GM12891 (cell line): Measurements from ENCODE around the gene FFAR1. TPM values are rescaled to one million over a fixed set of nuclear protein-coding genes. Genes with fewer than 3 reads are reported as not detected.

Experiments
- DNase-seq: peaks from one replicate; pipeline ENCODE4 v3.0.0; 2011; ENCODE audit warnings: low spot score; ENCODE audit not compliant: insufficient read length
- FAIRE-seq: peaks from 2 replicates; lab custom pipeline; 2011; peaks lifted over from hg19 to GRCh38; lab: Jason Lieb, UNC
- PAX5 ChIP-seq: IDR thresholded peaks from 2 replicates; pipeline ENCODE4 v1.6.1; 2011; ENCODE audit warnings: low read length, moderate library complexity, mild to moderate bottlenecking; ENCODE audit not compliant: insufficient read depth, severe bottlenecking
- POLR2A ChIP-seq: IDR thresholded peaks from 2 replicates; pipeline ENCODE4 v1.6.1; 2011; ENCODE audit warnings: low read depth, low read length, control low read depth
- POLR2AphosphoS5 ChIP-seq: IDR thresholded peaks from 2 replicates; pipeline ENCODE4 v1.6.1; 2011; ENCODE audit warnings: low read depth, low read length, control low read depth
- POU2F2 ChIP-seq: IDR thresholded peaks from 2 replicates; pipeline ENCODE4 v1.6.1; 2011; ENCODE audit warnings: low read depth, mild to moderate bottlenecking, control low read depth, low read length, moderate library complexity
- SPI1 ChIP-seq: IDR thresholded peaks from 2 replicates; pipeline ENCODE4 v1.6.1; 2011; ENCODE audit warnings: low read depth, low read length, control low read depth
- TAF1 ChIP-seq: IDR thresholded peaks from 2 replicates; pipeline ENCODE4 v1.6.1; 2011; ENCODE audit warnings: low read depth, low read length, control low read depth
- polyA plus RNA-seq: library from polyadenylated mRNA; unstranded; fragments of >200 nt; gene quantifications from one replicate; pipeline ENCODE4 v1.2.1, GENCODE V29; 2012; ENCODE audit warnings: low read depth, missing spikeins, inconsistent platforms; ENCODE audit not compliant: missing spikeins

The FFAR1 gene
- polyA plus RNA-seq, result 2.2 TPM

GRCh38 chr19:35347171-35347929, at the start of gene FFAR1:
Gene FFAR1 (plus strand): TSS chr19:35347902. CDS start chr19:35351552, 3,650 bp downstream.
- no peak for FAIRE-seq
- TF ChIP-seq PAX5 (no peak), TAF1 (peak; percentile 55; the same call in 1 of the 2 replicates), POLR2AphosphoS5 (no peak; the same call in 1 of the 2 replicates), SPI1 (peak; percentile 93), POLR2A (peak; percentile 82), POU2F2 (peak; percentile 94)
- peak; percentile 65 for DNase-seq

GRCh38 chr19:35297922-35298321, 49.8 kb upstream of the FFAR1 start:
- FAIRE-seq (no peak), DNase-seq (no peak)
- TF ChIP-seq SPI1 (no peak), POU2F2 (no peak), TAF1 (no peak), PAX5 (no peak), POLR2AphosphoS5 (no peak), POLR2A (no peak)

- DNase-seq, result no peak
- TF ChIP-seq POLR2A, result no peak
- no peak for TF ChIP-seq POLR2AphosphoS5
- TF ChIP-seq SPI1, result no peak
- FAIRE-seq, result no peak
These were observed 49.1 kb upstream of the FFAR1 start for GRCh38 chr19:35298561-35298972.

GRCh38 chr19:35299523-35300338, 48.0 kb upstream of the FFAR1 start:
- TF ChIP-seq POU2F2, result no peak
- no peak for TF ChIP-seq SPI1
- no peak for TF ChIP-seq POLR2AphosphoS5
- no peak for TF ChIP-seq PAX5
- no peak for TF ChIP-seq TAF1
- no peak for TF ChIP-seq POLR2A
- DNase-seq (no peak), FAIRE-seq (no peak)

- TF ChIP-seq POLR2AphosphoS5 (no peak), TAF1 (no peak), POLR2A (no peak), SPI1 (no peak), POU2F2 (no peak), PAX5 (no peak)
- DNase-seq (no peak), FAIRE-seq (no peak)
These were observed 47.4 kb upstream of the FFAR1 start for GRCh38 chr19:35300339-35300649.

GRCh38 chr19:35301961-35302360, 45.7 kb upstream of the FFAR1 start:
- no peak for FAIRE-seq

GRCh38 chr19:35302446-35302845, 45.3 kb upstream of the FFAR1 start:
- no peak for DNase-seq
- TF ChIP-seq SPI1 (no peak), PAX5 (no peak), TAF1 (no peak), POLR2AphosphoS5 (no peak), POLR2A (no peak), POU2F2 (no peak)
- FAIRE-seq, result no peak

More at GRCh38 chr19:35301961-35302360, 45.7 kb upstream of the FFAR1 start:
- TF ChIP-seq POU2F2 (no peak), SPI1 (no peak), POLR2A (no peak), PAX5 (no peak), TAF1 (no peak)
- DNase-seq, result no peak

GRCh38 chr19:35303357-35303915, 44.3 kb upstream of the FFAR1 start:
- DNase-seq, result no peak
- no peak for TF ChIP-seq POLR2A
- TF ChIP-seq TAF1, result no peak
- no peak for TF ChIP-seq SPI1
- no peak for TF ChIP-seq POLR2AphosphoS5
- no peak for TF ChIP-seq POU2F2
- TF ChIP-seq PAX5, result no peak
- no peak for FAIRE-seq

- FAIRE-seq, result no peak
These were observed 43.7 kb upstream of the FFAR1 start for GRCh38 chr19:35304036-35304435.

More at GRCh38 chr19:35304036-35304435, 43.7 kb upstream of the FFAR1 start:
- DNase-seq, result no peak
- no peak for TF ChIP-seq POLR2AphosphoS5
- no peak for TF ChIP-seq TAF1
- no peak for TF ChIP-seq POU2F2
- no peak for TF ChIP-seq POLR2A
- TF ChIP-seq SPI1, result no peak
- TF ChIP-seq PAX5, result no peak
